Muscle of leg (tissue), 11 donors: ENCODE results near the gene TYR. TPM values are rescaled to one million over a fixed set of nuclear protein-coding genes. Genes with fewer than 3 reads are reported as not detected.
A peak's percentile ranks its signal among the peaks of the same experiment; 100 is the strongest.
"Not testable (repeated sequence)": the region's sequence is repeated elsewhere in the genome, so short reads cannot be mapped to it uniquely, and the experiment has no call there.

Experiments
- DNase-seq: peaks from one replicate; pipeline ENCODE4 v3.0.0; 2013
- H3K27ac ChIP-seq: one replicate; pipeline ENCODE4 v1.5.1; 2013; ENCODE audit warnings: mild to moderate bottlenecking, low read length, control low read depth
- H3K27me3 ChIP-seq: one replicate; pipeline ENCODE4 v1.6.1; 2013; ENCODE audit warnings: low read length; ENCODE audit not compliant: control insufficient read depth, insufficient read depth
- H3K36me3 ChIP-seq: one replicate; pipeline ENCODE4 v1.6.1; 2013; ENCODE audit warnings: low read length; ENCODE audit not compliant: control insufficient read depth, insufficient read depth
- H3K4me1 ChIP-seq: one replicate; pipeline ENCODE4 v1.6.1; 2013; ENCODE audit warnings: low read length; ENCODE audit not compliant: control insufficient read depth, insufficient read depth
- H3K4me3 ChIP-seq: one replicate; pipeline ENCODE4 v1.5.1; 2013; ENCODE audit warnings: low read length, control low read depth
- H3K9me3 ChIP-seq: replicated peaks from 2 replicates; pipeline ENCODE4 v1.6.1; 2013; ENCODE audit warnings: low read depth, low read length; ENCODE audit not compliant: control insufficient read depth
- WGBS: methylation state at CpG from one replicate; pipeline ENCODE4 v1.1.5; 2013; ENCODE audit warnings: missing lambda C conversion rate; ENCODE audit not compliant: insufficient coverage; 5-methylcytosine and 5-hydroxymethylcytosine counted together
- polyA plus RNA-seq, 8 donors: library from polyadenylated mRNA; unstranded; fragments of 120-200 nt; gene quantifications; one replicate each; pipeline versions ENCODE4 v1.2.1 to v1.2.3, GENCODE V29; 2013; ENCODE audit warnings: inconsistent platforms in 1 of 8, low replicate concordance in 1 of 8; ENCODE audit not compliant: insufficient read length in 8 of 8, insufficient read depth in 1 of 8
- total RNA-seq: library from RNA; stranded (reverse); fragments of 120-200 nt; gene quantifications from one replicate; pipeline ENCODE4 v1.2.4, GENCODE V29; 2013

The TYR gene
- total and polyA plus RNA-seq, 9 donors, result 0.08 to 1.5 TPM; not detected in 7

GRCh38 chr11:89295023-89295422 is 117.3 kb downstream of the TYR start:
- not testable (repeated sequence) for H3K4me3 ChIP-seq, H3K36me3 ChIP-seq, H3K27me3 ChIP-seq, DNase-seq, H3K27ac ChIP-seq, H3K9me3 ChIP-seq, H3K4me1 ChIP-seq
- no CpG with 5 or more reads among the region's 7 CpGs for WGBS

GRCh38 chr11:89303029-89303428 is 125.4 kb downstream of the TYR start:
- not testable (repeated sequence) for H3K4me1 ChIP-seq
- no CpG with 5 or more reads among the region's 1 CpG for WGBS

GRCh38 chr11:89308272-89308671 is 130.6 kb downstream of the TYR start:
- not testable (repeated sequence) for DNase-seq, H3K4me1 ChIP-seq, H3K36me3 ChIP-seq, H3K27me3 ChIP-seq, H3K9me3 ChIP-seq, H3K4me3 ChIP-seq, H3K27ac ChIP-seq
- no CpG with 5 or more reads among the region's 1 CpG for WGBS

More at GRCh38 chr11:89303029-89303428, 125.4 kb downstream of the TYR start:
- H3K27me3 ChIP-seq, DNase-seq, H3K4me3 ChIP-seq, H3K27ac ChIP-seq, H3K9me3 ChIP-seq, H3K36me3 ChIP-seq: not testable (repeated sequence)

- H3K27me3 ChIP-seq, DNase-seq, H3K36me3 ChIP-seq, H3K27ac ChIP-seq, H3K4me1 ChIP-seq, H3K9me3 ChIP-seq, H3K4me3 ChIP-seq: not testable (repeated sequence)
- WGBS, result no CpG with 5 or more reads among the region's 3 CpGs
Measured at GRCh38 chr11:89309321-89309985, 131.8 kb downstream of the TYR start.

GRCh38 chr11:89310607-89311006 is 132.9 kb downstream of the TYR start:
- 100% methylated on average over 1 of the region's 3 CpGs for WGBS
- not testable (repeated sequence) for H3K4me1 ChIP-seq, H3K4me3 ChIP-seq, DNase-seq, H3K36me3 ChIP-seq, H3K9me3 ChIP-seq, H3K27me3 ChIP-seq, H3K27ac ChIP-seq

GRCh38 chr11:89321401-89321800 is 143.7 kb downstream of the TYR start:
- H3K27ac ChIP-seq, result no peak overlapping the region
- no peaks in the 10 kb centered on the region for H3K36me3 ChIP-seq
- no peak for DNase-seq
- no peaks in the 10 kb centered on the region for H3K9me3 ChIP-seq
- H3K4me3 ChIP-seq, result no peak overlapping the region
- no peaks in the 10 kb centered on the region for H3K27me3 ChIP-seq
- H3K4me1 ChIP-seq, result no peaks in the 10 kb centered on the region
- no CpG with 5 or more reads among the region's 2 CpGs for WGBS

GRCh38 chr11:89327885-89328284 is 150.2 kb downstream of the TYR start:
- Histone ChIP-seq H3K4me3 (no peak overlapping the region), H3K9me3 (no peaks in the 10 kb centered on the region), H3K27me3 (no peaks in the 10 kb centered on the region), H3K27ac (no peak overlapping the region), H3K36me3 (no peaks in the 10 kb centered on the region), H3K4me1 (no peaks in the 10 kb centered on the region)
- DNase-seq, result no peak
- 91% methylated on average over 2 of the region's 5 CpGs for WGBS

- no CpG with 5 or more reads among the region's 4 CpGs for WGBS
- H3K27me3 ChIP-seq, H3K4me3 ChIP-seq, H3K9me3 ChIP-seq, DNase-seq, H3K4me1 ChIP-seq, H3K36me3 ChIP-seq, H3K27ac ChIP-seq: not testable (repeated sequence)
Measured at GRCh38 chr11:89331940-89332339, 154.3 kb downstream of the TYR start.

GRCh38 chr11:89333704-89334103 is 156.0 kb downstream of the TYR start:
- not testable (repeated sequence) for H3K9me3 ChIP-seq, H3K4me1 ChIP-seq, H3K36me3 ChIP-seq, H3K27me3 ChIP-seq, H3K27ac ChIP-seq, H3K4me3 ChIP-seq
- WGBS, result no CpG with 5 or more reads among the region's 1 CpG
- DNase-seq, result peak; percentile 23

GRCh38 chr11:89337100-89337650 is 159.5 kb downstream of the TYR start:
- not testable (repeated sequence) for H3K36me3 ChIP-seq, H3K27ac ChIP-seq, H3K4me1 ChIP-seq, H3K4me3 ChIP-seq, H3K9me3 ChIP-seq, H3K27me3 ChIP-seq
- 60% methylated on average over 1 of the region's 4 CpGs for WGBS
- DNase-seq, result peak; percentile 12

- not testable (repeated sequence) for H3K9me3 ChIP-seq, H3K27ac ChIP-seq, H3K4me1 ChIP-seq, H3K27me3 ChIP-seq, H3K36me3 ChIP-seq, H3K4me3 ChIP-seq
- peak; percentile 5 for DNase-seq
- WGBS, result no CpG with 5 or more reads among the region's 2 CpGs
Measured at GRCh38 chr11:89338073-89338472, 160.4 kb downstream of the TYR start.
